Mesenchymal stem cell (in vitro differentiated cells and primary cell): ENCODE results near the gene DTX4.

Experiments used
- DNase-seq: peaks from one replicate; pipeline ENCODE4 v3.0.0-alpha.2; 2013
- H2AFZ ChIP-seq: one replicate; pipeline ENCODE4 v1.6.1; 2013; ENCODE audit warnings: low read depth, mild to moderate bottlenecking, control low read depth, inconsistent platforms, low read length, moderate library complexity
- H2AK5ac ChIP-seq: 2 replicates; pipeline ENCODE4 v1.6.1; 2013; ENCODE audit warnings: low read length, moderate library complexity, mild to moderate bottlenecking, inconsistent platforms; ENCODE audit not compliant: severe bottlenecking
- H2BK120ac ChIP-seq: one replicate; pipeline ENCODE4 v1.6.1; 2013; ENCODE audit warnings: low read depth, mild to moderate bottlenecking, inconsistent platforms, low read length, moderate library complexity
- H2BK12ac ChIP-seq, 2 experiments: one replicate each; pipeline ENCODE4 v1.6.1; 2013; ENCODE audit warnings: inconsistent platforms in 2 of 2, low read length in 2 of 2, mild to moderate bottlenecking in 2 of 2, moderate library complexity in 2 of 2, control low read depth in 1 of 2
- H2BK15ac ChIP-seq: one replicate; pipeline ENCODE4 v1.6.1; 2013; ENCODE audit warnings: mild to moderate bottlenecking, low read depth, inconsistent platforms; ENCODE audit not compliant: poor library complexity, severe bottlenecking
- H2BK5ac ChIP-seq: 2 replicates; pipeline ENCODE4 v1.6.1; 2013; ENCODE audit warnings: low read depth, mild to moderate bottlenecking, low read length, control low read depth, inconsistent platforms; ENCODE audit not compliant: poor library complexity, severe bottlenecking
- H3K14ac ChIP-seq, 2 experiments: one replicate each; pipeline ENCODE4 v1.6.1; 2013; ENCODE audit warnings: inconsistent platforms in 2 of 2, low read length in 2 of 2, control low read depth in 1 of 2, mild to moderate bottlenecking in 1 of 2, moderate library complexity in 1 of 2
- H3K18ac ChIP-seq, 2 experiments: one replicate each; pipeline ENCODE4 v1.6.1; 2013; ENCODE audit warnings: inconsistent platforms in 2 of 2, low read length in 2 of 2, control low read depth in 1 of 2, low read depth in 1 of 2, mild to moderate bottlenecking in 1 of 2
- H3K23ac ChIP-seq, 2 experiments: one replicate each; pipeline ENCODE4 v1.6.1; 2013; ENCODE audit warnings: inconsistent platforms in 2 of 2, low read length in 2 of 2, mild to moderate bottlenecking in 2 of 2, moderate library complexity in 2 of 2, control low read depth in 1 of 2
- H3K27ac ChIP-seq: 2 replicates; pipeline ENCODE4 v1.5.1; 2013; ENCODE audit warnings: mild to moderate bottlenecking, moderate library complexity, low read length, control low read depth, inconsistent platforms; ENCODE audit not compliant: poor library complexity, severe bottlenecking
- H3K27me3 ChIP-seq, 2 experiments: 2 replicates each; pipeline versions ENCODE4 v1.6.1 to v1.7.0; 2013; ENCODE audit warnings: low read length in 2 of 2, mild to moderate bottlenecking in 2 of 2, moderate library complexity in 2 of 2, control low read depth in 1 of 2, inconsistent platforms in 1 of 2; ENCODE audit not compliant: control insufficient read depth in 1 of 2, insufficient read depth in 1 of 2
- H3K36me3 ChIP-seq, 2 experiments: 2 replicates each; pipeline versions ENCODE4 v1.6.1 to v1.7.0; 2013; ENCODE audit warnings: low read length in 2 of 2, control low read depth in 1 of 2, inconsistent platforms in 1 of 2, low read depth in 1 of 2, mild to moderate bottlenecking in 1 of 2; ENCODE audit not compliant: insufficient read depth in 2 of 2, control insufficient read depth in 1 of 2
- H3K4ac ChIP-seq, 2 experiments: one replicate each; pipeline ENCODE4 v1.6.1; 2013; ENCODE audit warnings: inconsistent platforms in 2 of 2, low read length in 2 of 2, mild to moderate bottlenecking in 2 of 2, moderate library complexity in 2 of 2, control low read depth in 1 of 2, low read depth in 1 of 2
- H3K4me1 ChIP-seq: 2 replicates; pipeline ENCODE4 v1.6.1; 2013; ENCODE audit warnings: low read depth, low read length, control low read depth; ENCODE audit not compliant: control insufficient read depth, insufficient read depth
- H3K4me2 ChIP-seq: 2 replicates; pipeline ENCODE4 v1.6.1; 2013; ENCODE audit warnings: low read length, mild to moderate bottlenecking, inconsistent platforms; ENCODE audit not compliant: poor library complexity, severe bottlenecking
- H3K4me3 ChIP-seq, 2 experiments: 2 replicates each; pipeline versions ENCODE4 v1.5.1 to v1.7.0; 2013; ENCODE audit warnings: low read length in 2 of 2, mild to moderate bottlenecking in 2 of 2, control low read depth in 1 of 2, low read depth in 1 of 2; ENCODE audit not compliant: insufficient read depth in 1 of 2
- H3K79me1 ChIP-seq: replicated peaks from 2 replicates; pipeline ENCODE4 v1.6.1; 2013; ENCODE audit warnings: mild to moderate bottlenecking, control low read depth, low read length, inconsistent platforms; ENCODE audit not compliant: poor library complexity, severe bottlenecking
- H3K9ac ChIP-seq: 2 replicates; pipeline ENCODE4 v1.7.0; 2013; ENCODE audit warnings: mild to moderate bottlenecking, low read length, moderate library complexity
- H3K9me3 ChIP-seq: 2 replicates; pipeline ENCODE4 v1.7.0; 2013; ENCODE audit warnings: mild to moderate bottlenecking, low read length; ENCODE audit not compliant: control insufficient read depth
- H4K8ac ChIP-seq: one replicate; pipeline ENCODE4 v1.6.1; 2013; ENCODE audit warnings: inconsistent platforms, mild to moderate bottlenecking, low read length, moderate library complexity
- H4K91ac ChIP-seq: one replicate; pipeline ENCODE4 v1.6.1; 2013; ENCODE audit warnings: mild to moderate bottlenecking, low read length, inconsistent platforms
- WGBS: methylation state at CpG from one replicate; pipeline ENCODE4 v1.1.7; 2013; ENCODE audit warnings: mixed read lengths; 5-methylcytosine and 5-hydroxymethylcytosine counted together

Gene DTX4

GRCh38 chr11:59152312-59152951 lies 19.5 kb upstream of the DTX4 start:
- WGBS: 97% methylated on average over 8 of the region's 8 CpGs
- H2BK15ac ChIP-seq: no peak overlapping the region

GRCh38 chr11:59154610-59155009 lies 17.3 kb upstream of the DTX4 start:
- H3K14ac ChIP-seq: no peak overlapping the region
- H4K91ac ChIP-seq: no peak overlapping the region
- no peaks in the 10 kb centered on the region for H3K4me1 ChIP-seq
- no peak overlapping the region for H2BK5ac ChIP-seq
- H3K23ac ChIP-seq: no peak overlapping the region
- H3K4ac ChIP-seq: no peak overlapping the region
- H3K27ac ChIP-seq: no peak overlapping the region
- WGBS: 78% methylated on average over 5 of the region's 5 CpGs
- H3K27me3 ChIP-seq: peaks cover 0 to 4% of the 10 kb centered on the region in 2 experiments
- H4K8ac ChIP-seq: no peak overlapping the region
- no peaks in the 10 kb centered on the region for H3K9me3 ChIP-seq
- H2AK5ac ChIP-seq: no peak overlapping the region
- H2BK120ac ChIP-seq: no peak overlapping the region
- peaks cover 0 to 19% of the 10 kb centered on the region in 2 experiments for H3K36me3 ChIP-seq
- peaks cover 5% of the 10 kb centered on the region for H3K79me1 ChIP-seq
- no peak for DNase-seq
- H2BK12ac ChIP-seq: no peak overlapping the region
- H3K4me3 ChIP-seq: no peak overlapping the region
- no peak overlapping the region for H2AFZ ChIP-seq
- no peak overlapping the region for H3K18ac ChIP-seq
- no peak overlapping the region for H3K4me2 ChIP-seq
- no peak overlapping the region for H3K9ac ChIP-seq
- H2BK15ac ChIP-seq: no peak overlapping the region

More at GRCh38 chr11:59152312-59152951, 19.5 kb upstream of the DTX4 start:
- Histone ChIP-seq H3K4me3 (no peak overlapping the region), H3K4me1 (no peaks in the 10 kb centered on the region), H3K18ac (no peak overlapping the region), H2AFZ (no peak overlapping the region), H3K4me2 (no peak overlapping the region), H4K91ac (no peak overlapping the region), H3K9me3 (no peaks in the 10 kb centered on the region), H3K27ac (no peak overlapping the region), H3K79me1 (peaks cover 6% of the 10 kb centered on the region), H3K14ac (no peak overlapping the region), H3K9ac (no peak overlapping the region), H3K23ac (no peak overlapping the region), H2AK5ac (no peak overlapping the region), H3K36me3 (peaks cover 0 to 29% of the 10 kb centered on the region in 2 experiments), H2BK120ac (no peak overlapping the region), H3K4ac (no peak overlapping the region), H4K8ac (no peak overlapping the region), H3K27me3 (no peaks in the 10 kb centered on the region), H2BK12ac (no peak overlapping the region), H2BK5ac (no peak overlapping the region)
- no peak for DNase-seq

- no peak overlapping the region for H4K8ac ChIP-seq
- no peak overlapping the region for H3K27ac ChIP-seq
- H3K27me3 ChIP-seq: peaks cover 0 to 17% of the 10 kb centered on the region in 2 experiments
- 43% methylated on average over 1 of the region's 3 CpGs for WGBS
- H3K79me1 ChIP-seq: no peaks in the 10 kb centered on the region
- no peak overlapping the region for H2AK5ac ChIP-seq
- no peaks in the 10 kb centered on the region for H3K9me3 ChIP-seq
- no peak overlapping the region for H2AFZ ChIP-seq
- no peak overlapping the region for H2BK12ac ChIP-seq
- H3K18ac ChIP-seq: no peak overlapping the region
- no peak overlapping the region for H3K4me2 ChIP-seq
- peaks cover 0 to 5% of the 10 kb centered on the region in 2 experiments for H3K36me3 ChIP-seq
- H3K9ac ChIP-seq: peak overlapping the region; percentile 74
- H2BK120ac ChIP-seq: no peak overlapping the region
- no peak overlapping the region for H4K91ac ChIP-seq
- no peaks in the 10 kb centered on the region for H3K4me1 ChIP-seq
- H3K4ac ChIP-seq: no peak overlapping the region
- no peak overlapping the region for H3K4me3 ChIP-seq
- no peak overlapping the region for H3K14ac ChIP-seq
- no peak overlapping the region for H3K23ac ChIP-seq
- H2BK5ac ChIP-seq: no peak overlapping the region
- no peak for DNase-seq
- H2BK15ac ChIP-seq: no peak overlapping the region
Measured at GRCh38 chr11:59157433-59157832, 14.5 kb upstream of the DTX4 start.

GRCh38 chr11:59158206-59159068 lies 13.5 kb upstream of the DTX4 start:
- H3K4me1 ChIP-seq: no peaks in the 10 kb centered on the region
- H2AFZ ChIP-seq: no peak overlapping the region
- no peak overlapping the region for H3K4me2 ChIP-seq
- peaks cover 0 to 17% of the 10 kb centered on the region in 2 experiments for H3K27me3 ChIP-seq
- H2BK12ac ChIP-seq: no peak overlapping the region
- no peak overlapping the region for H2BK15ac ChIP-seq
- H3K18ac ChIP-seq: no peak overlapping the region
- no peak overlapping the region for H4K8ac ChIP-seq
- H3K79me1 ChIP-seq: no peaks in the 10 kb centered on the region
- H4K91ac ChIP-seq: no peak overlapping the region
- peak overlapping the region in 1 of 2 experiments; percentile 46 for H3K4me3 ChIP-seq
- no peak overlapping the region for H3K14ac ChIP-seq
- H3K27ac ChIP-seq: no peak overlapping the region
- no peak overlapping the region for H2BK120ac ChIP-seq
- 58% methylated on average over 8 of the region's 8 CpGs for WGBS
- no peaks in the 10 kb centered on the region for H3K9me3 ChIP-seq
- H3K36me3 ChIP-seq: no peaks in the 10 kb centered on the region
- H3K9ac ChIP-seq: peak overlapping the region; percentile 74
- H3K23ac ChIP-seq: no peak overlapping the region
- no peak overlapping the region for H3K4ac ChIP-seq
- no peak overlapping the region for H2AK5ac ChIP-seq
- H2BK5ac ChIP-seq: no peak overlapping the region
- DNase-seq: peak; percentile 78
